G401 (cell line): Measurements from ENCODE around the gene NRXN2. TPM values are rescaled to one million over a fixed set of nuclear protein-coding genes. Genes with fewer than 3 reads are reported as not detected.
A peak's percentile ranks its signal among the peaks of the same experiment; 100 is the strongest.
"Not testable (repeated sequence)": the region's sequence is repeated elsewhere in the genome, so short reads cannot be mapped to it uniquely, and the experiment has no call there.

Experiments used
- DNase-seq: peaks from one replicate; pipeline ENCODE4 v3.0.0-alpha.2; 2015; ENCODE audit warnings: low spot score
- in situ Hi-C: cut with HindIII; loops from 2 replicates; pipeline ENCODE4 v1.10.0; 2016; ENCODE audit warnings: low sequenced_read_pairs, mixed read lengths
- total RNA-seq: library from RNA; depleted of rRNA; stranded (reverse); fragments of >200 nt; shearing (Covaris generic); gene quantifications from 2 replicates; pipeline ENCODE4 v1.2.3, GENCODE V29; 2014

NRXN2 gene
- total RNA-seq, 1 experiment from 2014 or later: 16.7 TPM

DNA sequence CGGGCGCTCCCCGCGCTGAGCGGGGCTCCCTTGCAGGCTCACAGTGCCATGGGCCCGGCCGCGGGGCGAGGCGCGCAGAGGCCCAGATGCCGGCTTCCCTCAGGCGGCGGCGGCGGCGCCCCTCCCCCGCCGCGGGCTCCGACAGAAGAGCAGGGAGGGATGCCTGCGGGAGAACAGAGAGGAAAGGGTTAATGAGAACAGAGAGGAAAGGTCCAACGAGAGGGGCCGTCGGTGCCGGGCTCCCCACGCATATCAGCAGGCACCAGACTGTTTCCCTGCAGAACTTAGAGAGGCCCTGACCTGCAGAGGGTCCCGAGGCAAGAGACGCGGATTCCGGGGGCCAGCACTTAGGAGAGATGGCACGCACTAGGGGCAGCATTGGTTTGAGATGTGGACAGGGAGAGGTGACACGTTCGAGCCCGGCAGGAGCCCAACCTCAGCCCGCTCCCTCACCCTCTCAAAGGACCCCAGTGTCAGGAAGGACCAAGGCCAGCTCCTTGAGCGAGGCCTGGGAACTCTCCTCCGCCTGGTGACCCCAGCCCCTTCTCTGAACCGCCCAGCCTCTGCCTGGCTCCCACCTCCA, 9.1 kb downstream of the NRXN2 start:
- in situ Hi-C loops: no loop called here
- no peak for DNase-seq

DNA sequence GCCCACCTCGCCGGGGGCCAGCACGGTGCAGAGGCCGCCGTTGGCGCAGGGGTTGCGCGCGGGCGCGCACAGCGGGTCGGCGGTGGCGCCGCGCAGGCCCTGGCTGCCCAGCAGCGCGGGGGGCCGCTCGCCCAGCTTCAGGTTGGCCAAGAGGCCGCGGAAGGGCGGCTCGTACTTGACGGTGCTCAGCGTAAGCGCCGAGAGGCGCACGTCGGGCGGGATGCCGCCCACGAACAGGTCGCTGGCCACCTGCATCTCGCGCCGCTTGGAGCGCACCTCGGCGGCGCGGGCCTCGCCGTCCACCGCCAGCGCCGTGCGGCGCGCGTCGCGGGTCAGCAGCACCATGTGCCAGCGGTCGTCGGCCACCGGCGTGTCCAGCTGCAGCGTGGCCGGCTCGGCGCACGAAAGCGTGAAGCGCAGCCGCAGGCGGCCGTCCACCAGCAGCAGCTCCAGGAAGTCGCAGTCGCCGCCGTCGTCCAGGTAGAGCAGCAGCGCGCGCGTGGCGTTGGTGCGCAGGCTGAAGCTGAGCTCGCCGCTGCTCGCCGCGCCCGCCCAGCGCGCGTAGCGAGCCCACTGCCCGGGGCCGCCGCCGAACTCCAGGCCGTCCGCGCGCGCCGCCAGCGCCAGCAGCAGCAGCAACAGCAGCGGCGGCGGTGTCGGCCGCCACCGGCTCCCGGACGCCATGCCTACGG, 9.8 kb downstream of the NRXN2 start:
- DNase-seq: no peak
- in situ Hi-C loops: no loop called here

DNA sequence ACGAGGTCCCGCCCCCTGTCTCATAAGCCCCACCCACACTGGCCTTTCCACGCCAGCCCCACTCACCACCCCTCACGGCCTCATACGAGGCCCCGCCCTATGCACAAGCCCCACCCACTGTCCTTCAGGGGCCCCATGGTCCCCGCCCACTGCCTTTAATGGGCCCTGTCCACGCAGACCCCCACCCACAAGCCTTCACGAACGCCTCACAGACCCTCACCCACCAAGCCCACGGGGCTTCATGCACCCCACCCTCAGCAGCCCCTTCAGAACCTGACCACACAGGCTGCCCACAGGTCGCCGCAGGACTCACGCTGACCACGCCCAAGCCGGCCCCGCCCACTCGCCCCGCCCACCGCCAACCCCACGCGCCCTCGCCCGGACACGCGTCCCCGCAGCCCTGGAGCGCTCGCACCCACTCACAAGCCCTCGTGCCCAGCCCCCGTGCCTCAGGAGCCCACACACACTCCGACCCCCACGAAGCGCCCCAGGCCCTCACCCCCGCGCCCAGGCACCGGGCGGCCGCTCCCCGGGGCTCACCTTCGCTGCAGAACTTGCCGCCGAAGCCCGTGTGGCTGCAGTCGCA, 10.5 kb downstream of the NRXN2 start:
- DNase-seq: no peak
- in situ Hi-C loops: no loop called here

DNA sequence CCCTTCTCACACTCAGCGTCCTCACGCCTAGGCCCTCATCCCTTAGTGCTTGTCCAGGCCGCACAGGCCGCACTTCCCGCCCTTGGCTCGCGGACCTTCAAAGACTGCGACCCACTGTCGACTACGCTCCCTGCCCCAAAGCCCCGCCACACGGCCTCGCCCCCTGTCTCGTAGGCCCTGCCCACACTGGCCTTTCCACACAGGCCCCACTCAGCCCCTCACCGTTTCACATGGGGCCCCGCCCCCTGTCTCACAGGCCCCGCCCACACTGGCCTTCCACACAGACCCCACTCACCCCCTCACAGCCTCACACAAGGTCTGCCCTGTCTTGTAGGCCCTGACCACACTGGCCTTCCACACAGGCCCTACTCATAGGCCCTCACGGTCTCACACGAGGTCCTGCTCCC, 11.0 kb downstream of the NRXN2 start:
- in situ Hi-C loops: no loop called here
- DNase-seq: no peak

DNA sequence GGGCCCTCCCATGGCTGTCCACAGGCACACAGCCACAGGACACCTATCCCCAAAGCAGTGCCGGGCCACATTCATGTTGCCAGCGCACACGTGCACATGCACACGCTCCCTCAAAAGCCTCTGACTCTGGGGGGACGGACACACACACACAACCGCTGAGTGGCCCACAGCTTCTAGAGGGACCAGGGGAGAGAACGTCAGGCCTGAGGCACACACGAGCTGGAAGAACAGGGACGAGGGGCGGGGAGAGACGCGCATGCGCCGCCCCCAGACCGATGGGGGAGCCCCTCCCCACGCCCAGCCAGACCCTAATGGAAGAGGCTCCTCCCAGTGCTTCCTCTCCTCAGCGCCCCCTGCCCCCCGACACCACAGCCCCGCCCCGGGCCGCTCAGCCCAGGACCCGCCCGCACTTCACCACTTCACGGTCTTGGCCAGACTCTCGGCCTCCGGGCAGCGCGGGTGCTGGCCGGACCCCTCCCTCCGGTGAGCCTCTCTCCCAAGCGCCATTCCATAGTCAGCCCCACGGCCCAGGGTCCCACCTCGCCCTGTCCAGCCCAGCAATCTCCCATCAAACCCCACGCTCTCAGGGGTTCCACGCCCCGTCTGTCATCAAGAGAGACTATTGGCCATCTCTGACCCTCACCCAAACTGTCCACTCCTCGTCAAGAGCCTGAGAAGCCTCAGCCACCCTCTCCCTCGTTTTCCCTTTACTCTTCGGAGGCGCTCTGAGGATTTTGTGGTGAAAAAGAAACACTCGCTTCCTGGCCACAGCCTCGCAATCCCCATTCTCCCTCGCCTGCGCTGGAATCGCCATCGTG, 11.7 kb downstream of the NRXN2 start:
- in situ Hi-C loops: no loop called here
- no peak for DNase-seq

DNA sequence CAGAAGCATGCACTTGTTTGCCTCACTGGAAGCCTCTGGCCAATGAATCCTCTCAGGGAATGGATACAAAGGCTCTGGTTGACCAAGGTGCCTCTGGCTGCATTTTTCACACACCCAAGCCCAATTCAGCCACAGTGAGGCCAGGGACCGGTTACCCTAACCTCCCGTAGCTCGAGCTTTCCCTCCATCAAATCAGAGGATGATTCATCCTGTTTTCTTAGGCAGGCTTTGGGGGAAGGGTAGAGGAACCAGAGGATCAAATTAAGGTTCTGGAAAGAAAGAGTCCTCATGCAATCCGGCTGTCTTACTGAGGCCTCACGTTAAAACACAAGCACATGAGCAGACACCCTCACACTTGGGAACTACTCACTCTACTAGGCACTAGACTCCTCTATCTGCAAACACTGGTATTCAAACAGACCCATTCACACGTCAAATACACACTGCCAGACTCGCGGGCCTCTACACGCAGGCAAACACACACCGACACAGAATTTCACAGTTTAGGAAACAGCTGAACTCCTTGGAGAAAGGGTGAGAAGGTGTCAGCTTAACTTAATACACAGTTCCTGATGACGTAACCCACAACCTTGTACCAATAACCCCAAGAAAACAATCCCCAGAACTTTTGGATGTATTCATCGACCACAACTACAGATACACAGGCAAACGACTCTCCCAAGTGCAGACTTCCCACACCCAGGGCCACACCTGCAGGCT, 12.4 kb downstream of the NRXN2 start:
- in situ Hi-C loops: no loop called here
- DNase-seq: no peak

DNA sequence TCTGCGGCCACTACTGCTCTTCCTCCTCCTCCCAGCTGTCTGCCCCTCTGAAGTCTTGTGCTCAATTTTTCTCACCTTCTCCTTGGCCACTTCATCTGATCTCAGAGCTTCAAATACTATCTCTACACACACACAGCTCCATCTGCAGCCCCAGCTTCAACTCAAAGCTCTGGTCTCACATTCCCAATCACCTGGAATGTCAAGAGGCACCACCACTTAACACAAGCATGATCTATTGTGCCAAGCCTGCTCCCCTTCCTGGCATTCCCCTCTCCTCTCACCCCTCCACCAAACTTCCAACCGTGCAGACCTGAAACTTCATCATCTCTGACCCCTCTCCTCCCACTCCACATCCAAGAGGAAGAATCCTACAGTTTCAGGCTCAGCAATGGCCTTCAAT, 17.5 kb downstream of the NRXN2 start:
- peak; percentile 6 for DNase-seq
- in situ Hi-C loops: no loop called here

DNA sequence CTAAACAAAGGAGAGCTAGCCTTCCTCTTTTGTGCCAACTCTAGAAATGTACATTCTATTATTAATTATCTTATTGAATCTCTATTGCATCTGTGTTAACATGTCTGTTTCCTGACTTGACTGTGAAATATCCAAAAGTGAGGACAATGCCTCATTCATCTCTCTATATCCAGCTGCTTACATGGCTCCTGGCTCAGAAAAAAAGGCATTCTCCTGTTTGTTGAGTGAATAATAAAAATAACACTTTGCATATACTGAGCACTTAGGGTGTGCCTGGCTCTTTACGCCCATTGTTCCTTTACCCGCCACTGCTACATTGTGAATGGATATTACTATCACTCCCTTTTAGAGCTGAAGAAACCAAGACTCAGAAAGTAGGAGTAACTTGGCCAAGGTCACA, 19.9 kb downstream of the NRXN2 start:
- no peak for DNase-seq
- in situ Hi-C loops: no loop called here

DNA sequence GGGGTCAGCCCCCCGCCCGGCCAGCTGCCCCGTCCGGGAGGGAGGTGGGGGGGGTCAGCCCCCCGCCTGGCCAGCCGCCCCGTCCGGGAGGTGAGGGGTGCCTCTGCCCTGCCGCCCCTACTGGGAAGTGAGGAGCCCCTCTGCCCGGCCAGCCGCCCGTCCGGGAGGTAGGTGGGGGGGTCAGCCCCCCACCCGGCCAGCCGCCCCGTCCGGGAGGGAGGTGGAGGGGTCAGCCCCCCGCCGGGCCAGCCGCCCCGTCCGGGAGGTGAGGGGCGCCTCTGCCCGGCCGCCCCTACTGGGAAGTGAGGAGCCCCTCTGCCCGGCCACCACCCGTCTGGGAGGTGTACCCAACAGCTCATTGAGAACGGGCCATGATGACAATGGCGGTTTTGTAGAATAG, 21.0 kb downstream of the NRXN2 start:
- in situ Hi-C loops, DNase-seq: not testable (repeated sequence)

DNA sequence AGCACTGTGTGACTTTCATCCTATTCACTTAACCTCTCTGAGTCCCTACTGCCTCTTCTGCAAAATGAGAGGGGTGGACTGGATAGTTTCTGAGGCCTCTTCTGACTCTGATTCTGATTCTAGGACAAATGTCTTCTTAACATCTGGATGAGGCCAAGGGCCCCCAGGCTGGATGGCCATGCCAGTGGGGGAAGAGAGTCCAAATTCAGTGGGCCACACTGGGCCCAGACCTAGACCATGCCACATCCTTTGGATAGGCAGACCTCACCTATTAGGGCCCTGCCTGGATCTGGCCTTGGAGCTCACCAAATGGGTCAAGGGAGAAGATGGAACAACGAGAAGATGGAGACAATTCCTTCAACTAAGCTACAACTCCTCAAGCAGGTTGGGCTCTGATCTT, 24.6 kb downstream of the NRXN2 start:
- in situ Hi-C loops: no loop called here
- no peak for DNase-seq

DNA sequence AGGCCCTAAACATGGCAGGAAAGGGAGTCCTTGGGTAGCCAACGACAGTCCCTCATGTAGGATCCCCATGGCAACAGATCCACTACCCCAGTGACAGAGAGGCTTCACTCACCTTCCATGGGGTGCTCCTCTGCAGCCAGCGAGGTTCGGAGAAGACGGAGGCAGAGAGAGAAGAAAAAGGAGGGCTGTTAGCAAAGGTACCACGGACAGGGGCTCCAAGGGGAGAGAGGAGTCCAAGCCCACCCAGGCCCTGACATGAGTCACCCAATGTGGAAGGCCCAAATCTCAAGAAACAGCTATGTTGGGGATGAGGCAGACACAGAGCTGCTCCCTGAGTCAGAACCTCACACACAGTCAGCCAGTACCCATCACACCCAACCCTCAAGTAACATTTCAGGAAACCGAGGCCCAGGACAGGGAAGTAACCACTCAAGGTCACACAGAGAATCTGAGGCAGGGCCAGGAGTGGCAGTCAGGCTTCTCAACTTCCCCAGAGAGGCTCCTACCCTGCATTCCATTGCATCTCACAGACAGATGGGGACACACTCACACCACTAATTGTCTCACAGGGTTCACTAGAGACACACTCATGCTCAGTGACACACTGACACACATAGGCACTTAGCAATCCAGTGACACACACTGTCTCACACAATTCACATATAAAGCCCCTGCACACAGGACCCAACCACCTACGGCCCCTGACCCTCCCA, 25.2 kb downstream of the NRXN2 start:
- DNase-seq: peak; percentile 3
- in situ Hi-C loops: no loop called here

DNA sequence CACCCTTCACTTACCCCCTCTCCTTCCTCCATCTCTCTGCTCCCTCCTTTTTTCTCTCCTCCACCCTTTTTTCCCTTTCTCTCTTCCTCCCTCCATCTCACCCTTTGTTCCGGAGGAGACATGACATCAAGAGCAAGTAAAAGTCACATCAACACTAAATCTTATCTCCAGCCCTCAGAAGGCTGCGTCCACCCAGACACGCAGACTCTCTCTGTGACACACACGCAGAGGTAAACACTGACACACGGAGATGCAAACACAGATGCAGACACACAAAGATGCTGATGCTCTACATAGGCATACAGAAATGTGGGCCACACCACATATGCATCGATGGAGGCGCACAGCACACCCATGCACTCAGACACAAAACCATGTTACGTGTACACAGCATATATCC, 27.0 kb downstream of the NRXN2 start:
- peak; percentile 3 for DNase-seq
- in situ Hi-C loops: no loop called here

DNA sequence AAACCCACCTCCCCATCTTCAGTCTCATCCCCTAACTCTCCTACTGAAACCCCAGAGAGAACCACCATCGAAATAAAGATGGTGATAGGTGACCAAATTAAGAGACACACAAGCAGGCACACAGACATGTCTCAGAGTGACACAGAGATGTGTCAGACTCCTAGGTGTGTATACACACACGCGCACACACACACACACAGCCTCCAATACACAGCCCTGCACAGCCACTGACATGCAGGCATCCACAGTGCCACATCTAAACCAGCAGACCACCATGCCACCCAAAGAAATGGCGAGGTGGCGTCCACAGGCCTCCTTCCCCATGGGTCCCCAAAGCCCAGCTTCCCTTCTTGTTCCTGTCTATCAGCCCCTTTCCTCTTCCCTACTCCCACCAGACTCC, 27.4 kb downstream of the NRXN2 start:
- in situ Hi-C loops: no loop called here
- no peak for DNase-seq

DNA sequence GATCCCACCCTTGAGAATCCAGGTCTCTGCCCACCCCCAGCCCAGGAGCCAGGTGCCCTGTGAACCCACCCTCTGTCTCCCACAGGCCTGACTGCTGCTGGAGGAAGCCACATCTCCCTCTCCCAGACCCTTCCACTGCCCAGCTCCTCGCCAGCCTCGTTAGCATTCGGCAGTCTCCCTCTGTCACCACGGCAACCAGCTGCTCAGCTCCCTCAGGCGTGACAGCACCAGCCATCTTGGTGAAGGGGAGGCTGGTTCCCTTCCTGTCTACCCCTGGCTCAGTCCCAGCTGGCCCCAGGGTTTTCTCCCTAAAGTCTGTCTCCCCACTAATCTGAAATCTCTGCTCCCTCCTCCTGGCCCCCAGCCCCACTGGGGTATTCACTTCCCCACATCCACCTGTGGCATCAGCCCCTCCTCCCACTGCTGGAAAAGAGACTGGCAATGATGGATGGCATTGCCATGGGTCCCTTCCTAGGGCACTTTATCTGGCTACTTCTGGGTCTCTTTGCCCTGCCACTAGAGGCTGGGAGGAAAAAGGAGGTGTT, 28.1 kb downstream of the NRXN2 start:
- in situ Hi-C loops: no loop called here
- peak; percentile 36 for DNase-seq

DNA sequence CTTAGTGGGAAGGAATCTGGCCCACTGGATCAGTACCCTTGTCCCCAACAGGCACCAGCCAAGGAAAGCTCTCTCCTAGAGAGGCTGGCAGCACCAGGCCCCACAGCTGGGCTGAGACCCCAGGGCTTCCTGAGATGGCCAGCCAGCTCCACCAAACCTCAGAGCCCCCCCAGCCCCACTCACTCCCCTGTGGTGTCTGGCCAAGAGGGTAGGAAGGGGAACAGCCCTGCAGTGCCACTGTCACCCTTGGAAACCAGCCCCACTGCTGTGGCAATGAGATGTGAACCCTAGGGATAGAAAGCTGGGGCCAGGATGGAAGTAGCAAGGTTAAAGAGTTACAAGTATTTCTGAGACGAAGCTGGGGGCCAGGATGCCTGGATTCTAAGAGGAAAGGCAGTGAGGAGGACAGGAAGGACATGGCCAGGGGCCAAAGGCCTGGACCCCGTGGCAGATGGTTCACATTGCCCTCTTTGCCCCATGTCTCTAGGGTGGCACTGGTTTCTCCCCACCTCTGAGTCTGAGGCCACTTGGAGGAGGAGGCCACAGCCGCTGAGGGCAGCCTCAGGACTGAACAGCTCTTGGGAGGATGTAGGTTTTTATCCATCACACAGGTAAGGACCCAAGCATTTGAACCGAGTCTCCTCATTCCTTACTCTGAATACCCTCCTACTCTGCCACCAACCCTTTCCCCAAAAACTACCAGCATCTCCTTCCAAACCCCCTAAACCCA, 28.8 kb downstream of the NRXN2 start:
- in situ Hi-C loops: no loop called here
- DNase-seq: peak; percentile 8

DNA sequence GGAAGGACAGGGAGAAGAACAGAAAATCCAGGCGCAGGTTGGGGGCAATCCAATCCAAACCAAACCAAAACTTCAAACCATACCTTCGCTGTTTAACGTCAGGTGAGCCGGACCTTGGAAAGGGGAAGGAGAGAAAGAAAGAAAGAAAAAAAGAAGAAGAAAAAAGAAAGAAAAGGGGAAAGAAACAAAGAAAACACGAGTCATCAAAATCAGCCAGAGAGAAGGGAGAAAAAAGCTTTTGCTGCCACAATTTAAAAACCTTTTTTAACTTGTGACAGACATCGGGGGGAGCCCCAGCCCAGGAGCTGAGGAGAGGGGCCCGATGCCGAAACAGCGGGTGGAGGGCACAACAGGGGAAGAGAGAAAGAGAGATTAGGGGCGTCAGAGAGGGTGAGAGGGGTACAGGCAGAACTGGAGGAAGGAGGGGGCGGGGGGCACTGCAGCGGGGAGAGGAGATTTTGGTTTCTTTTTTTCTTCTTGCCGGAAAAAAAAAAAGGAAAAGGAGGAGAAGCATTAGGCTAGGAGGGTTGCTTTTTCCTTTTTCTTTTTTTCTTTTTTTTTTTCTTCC, 30.1 kb downstream of the NRXN2 start:
- in situ Hi-C loops: no loop called here
- no peak for DNase-seq

DNA sequence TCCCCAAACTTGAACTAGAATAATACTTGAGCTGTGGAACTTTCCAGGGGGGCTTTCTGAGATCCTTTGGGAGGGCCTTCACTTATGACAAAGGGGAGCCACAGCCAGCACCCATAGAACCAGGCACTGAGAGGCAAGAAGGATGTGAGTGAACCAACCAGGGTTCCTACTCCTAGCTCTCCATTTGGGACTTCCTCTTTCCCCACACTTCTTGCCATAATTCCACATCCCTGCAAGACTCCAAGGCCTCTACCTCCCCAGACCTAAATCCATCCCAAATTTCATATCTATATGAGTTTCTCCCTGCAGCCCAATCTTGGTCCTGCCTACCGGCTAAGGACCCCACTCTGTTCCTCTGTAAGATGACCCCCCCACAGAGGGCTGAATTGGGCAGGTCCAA, 31.5 kb downstream of the NRXN2 start:
- DNase-seq: no peak
- in situ Hi-C loops: no loop called here

DNA sequence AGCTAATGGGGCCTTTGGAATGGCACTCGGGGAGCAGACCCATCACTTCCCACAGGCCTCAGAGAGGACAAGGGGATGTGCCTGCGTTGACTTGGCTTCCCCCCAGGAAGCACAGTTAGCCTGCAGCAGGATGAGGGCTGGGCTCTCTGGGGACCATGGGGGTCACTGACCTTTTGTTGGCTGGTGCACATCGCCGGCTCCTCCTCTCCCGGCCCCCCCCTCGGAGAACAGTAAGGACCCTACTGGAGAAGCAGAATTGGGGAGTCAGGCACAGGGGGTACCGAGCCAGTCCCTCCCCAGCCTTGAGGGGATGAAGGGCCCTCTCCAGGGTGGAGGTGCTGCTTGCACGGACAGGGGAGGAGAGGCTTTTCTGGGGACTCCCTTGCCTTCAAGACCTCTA, 32.8 kb downstream of the NRXN2 start:
- DNase-seq: no peak
- in situ Hi-C loops: no loop called here
